Mesenchymal stem cell (in vitro differentiated cells and primary cell): ENCODE data around the gene LONRF3.

ENCODE experiments used
- DNase-seq: peaks from one replicate; pipeline ENCODE4 v3.0.0-alpha.2; 2013
- H2AFZ ChIP-seq: one replicate; pipeline ENCODE4 v1.6.1; 2013; ENCODE audit warnings: low read depth, mild to moderate bottlenecking, control low read depth, inconsistent platforms, low read length, moderate library complexity
- H2AK5ac ChIP-seq: 2 replicates; pipeline ENCODE4 v1.6.1; 2013; ENCODE audit warnings: low read length, moderate library complexity, mild to moderate bottlenecking, inconsistent platforms; ENCODE audit not compliant: severe bottlenecking
- H2BK120ac ChIP-seq: one replicate; pipeline ENCODE4 v1.6.1; 2013; ENCODE audit warnings: low read depth, mild to moderate bottlenecking, inconsistent platforms, low read length, moderate library complexity
- H2BK12ac ChIP-seq, 2 experiments: one replicate each; pipeline ENCODE4 v1.6.1; 2013; ENCODE audit warnings: inconsistent platforms in 2 of 2, low read length in 2 of 2, mild to moderate bottlenecking in 2 of 2, moderate library complexity in 2 of 2, control low read depth in 1 of 2
- H2BK15ac ChIP-seq: one replicate; pipeline ENCODE4 v1.6.1; 2013; ENCODE audit warnings: mild to moderate bottlenecking, low read depth, inconsistent platforms; ENCODE audit not compliant: poor library complexity, severe bottlenecking
- H2BK5ac ChIP-seq: 2 replicates; pipeline ENCODE4 v1.6.1; 2013; ENCODE audit warnings: low read depth, mild to moderate bottlenecking, low read length, control low read depth, inconsistent platforms; ENCODE audit not compliant: poor library complexity, severe bottlenecking
- H3K14ac ChIP-seq, 2 experiments: one replicate each; pipeline ENCODE4 v1.6.1; 2013; ENCODE audit warnings: inconsistent platforms in 2 of 2, low read length in 2 of 2, control low read depth in 1 of 2, mild to moderate bottlenecking in 1 of 2, moderate library complexity in 1 of 2
- H3K18ac ChIP-seq, 2 experiments: one replicate each; pipeline ENCODE4 v1.6.1; 2013; ENCODE audit warnings: inconsistent platforms in 2 of 2, low read length in 2 of 2, control low read depth in 1 of 2, low read depth in 1 of 2, mild to moderate bottlenecking in 1 of 2
- H3K23ac ChIP-seq, 2 experiments: one replicate each; pipeline ENCODE4 v1.6.1; 2013; ENCODE audit warnings: inconsistent platforms in 2 of 2, low read length in 2 of 2, mild to moderate bottlenecking in 2 of 2, moderate library complexity in 2 of 2, control low read depth in 1 of 2
- H3K27ac ChIP-seq: 2 replicates; pipeline ENCODE4 v1.5.1; 2013; ENCODE audit warnings: mild to moderate bottlenecking, moderate library complexity, low read length, control low read depth, inconsistent platforms; ENCODE audit not compliant: poor library complexity, severe bottlenecking
- H3K27me3 ChIP-seq, 2 experiments: 2 replicates each; pipeline versions ENCODE4 v1.6.1 to v1.7.0; 2013; ENCODE audit warnings: low read length in 2 of 2, mild to moderate bottlenecking in 2 of 2, moderate library complexity in 2 of 2, control low read depth in 1 of 2, inconsistent platforms in 1 of 2; ENCODE audit not compliant: control insufficient read depth in 1 of 2, insufficient read depth in 1 of 2
- H3K36me3 ChIP-seq, 2 experiments: 2 replicates each; pipeline versions ENCODE4 v1.6.1 to v1.7.0; 2013; ENCODE audit warnings: low read length in 2 of 2, control low read depth in 1 of 2, inconsistent platforms in 1 of 2, low read depth in 1 of 2, mild to moderate bottlenecking in 1 of 2; ENCODE audit not compliant: insufficient read depth in 2 of 2, control insufficient read depth in 1 of 2
- H3K4ac ChIP-seq, 2 experiments: one replicate each; pipeline ENCODE4 v1.6.1; 2013; ENCODE audit warnings: inconsistent platforms in 2 of 2, low read length in 2 of 2, mild to moderate bottlenecking in 2 of 2, moderate library complexity in 2 of 2, control low read depth in 1 of 2, low read depth in 1 of 2
- H3K4me1 ChIP-seq: 2 replicates; pipeline ENCODE4 v1.6.1; 2013; ENCODE audit warnings: low read depth, low read length, control low read depth; ENCODE audit not compliant: control insufficient read depth, insufficient read depth
- H3K4me2 ChIP-seq: 2 replicates; pipeline ENCODE4 v1.6.1; 2013; ENCODE audit warnings: low read length, mild to moderate bottlenecking, inconsistent platforms; ENCODE audit not compliant: poor library complexity, severe bottlenecking
- H3K4me3 ChIP-seq, 2 experiments: 2 replicates each; pipeline versions ENCODE4 v1.5.1 to v1.7.0; 2013; ENCODE audit warnings: low read length in 2 of 2, mild to moderate bottlenecking in 2 of 2, control low read depth in 1 of 2, low read depth in 1 of 2; ENCODE audit not compliant: insufficient read depth in 1 of 2
- H3K79me1 ChIP-seq: replicated peaks from 2 replicates; pipeline ENCODE4 v1.6.1; 2013; ENCODE audit warnings: mild to moderate bottlenecking, control low read depth, low read length, inconsistent platforms; ENCODE audit not compliant: poor library complexity, severe bottlenecking
- H3K9ac ChIP-seq: 2 replicates; pipeline ENCODE4 v1.7.0; 2013; ENCODE audit warnings: mild to moderate bottlenecking, low read length, moderate library complexity
- H3K9me3 ChIP-seq: 2 replicates; pipeline ENCODE4 v1.7.0; 2013; ENCODE audit warnings: mild to moderate bottlenecking, low read length; ENCODE audit not compliant: control insufficient read depth
- H4K8ac ChIP-seq: one replicate; pipeline ENCODE4 v1.6.1; 2013; ENCODE audit warnings: inconsistent platforms, mild to moderate bottlenecking, low read length, moderate library complexity
- H4K91ac ChIP-seq: one replicate; pipeline ENCODE4 v1.6.1; 2013; ENCODE audit warnings: mild to moderate bottlenecking, low read length, inconsistent platforms
- WGBS: methylation state at CpG from one replicate; pipeline ENCODE4 v1.1.7; 2013; ENCODE audit warnings: mixed read lengths; 5-methylcytosine and 5-hydroxymethylcytosine counted together

LONRF3 gene

DNA sequence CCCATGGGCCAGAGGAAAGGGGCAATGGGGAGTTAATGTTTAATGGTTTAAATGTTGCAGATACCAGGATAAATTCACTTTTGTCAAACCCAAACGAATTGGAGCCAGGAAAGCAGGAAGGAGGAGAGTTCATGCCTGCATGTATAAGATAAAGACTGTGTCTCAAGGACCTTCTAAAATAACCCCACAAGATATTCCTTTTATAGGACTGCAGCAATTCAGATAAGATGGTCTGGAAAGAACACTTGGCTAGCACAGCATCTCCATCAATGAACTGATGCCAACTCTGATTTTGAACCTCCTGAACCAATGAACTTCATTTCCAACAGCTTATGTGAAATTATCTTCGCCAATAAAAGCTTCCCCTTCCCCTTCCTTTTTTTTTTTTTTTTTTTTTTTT, 31.3 kb upstream of the LONRF3 start:
- Histone ChIP-seq H2AFZ (no peak overlapping the region), H3K4ac (no peak overlapping the region), H3K36me3 (no peaks in the 10 kb centered on the region), H2BK5ac (no peak overlapping the region), H2BK120ac (no peak overlapping the region), H3K4me2 (no peak overlapping the region), H3K9me3 (no peaks in the 10 kb centered on the region), H2BK12ac (no peak overlapping the region), H3K18ac (no peak overlapping the region), H3K27me3 (peaks cover 0 to 18% of the 10 kb centered on the region in 2 experiments), H3K4me1 (no peaks in the 10 kb centered on the region), H2BK15ac (no peak overlapping the region), H3K27ac (no peak overlapping the region), H4K91ac (no peak overlapping the region), H3K14ac (no peak overlapping the region), H3K4me3 (no peak overlapping the region), H2AK5ac (no peak overlapping the region), H3K79me1 (no peaks in the 10 kb centered on the region), H4K8ac (no peak overlapping the region), H3K23ac (no peak overlapping the region), H3K9ac (no peak overlapping the region)
- 0% methylated on average over 1 of the region's 2 CpGs for WGBS
- DNase-seq, result no peak

DNA sequence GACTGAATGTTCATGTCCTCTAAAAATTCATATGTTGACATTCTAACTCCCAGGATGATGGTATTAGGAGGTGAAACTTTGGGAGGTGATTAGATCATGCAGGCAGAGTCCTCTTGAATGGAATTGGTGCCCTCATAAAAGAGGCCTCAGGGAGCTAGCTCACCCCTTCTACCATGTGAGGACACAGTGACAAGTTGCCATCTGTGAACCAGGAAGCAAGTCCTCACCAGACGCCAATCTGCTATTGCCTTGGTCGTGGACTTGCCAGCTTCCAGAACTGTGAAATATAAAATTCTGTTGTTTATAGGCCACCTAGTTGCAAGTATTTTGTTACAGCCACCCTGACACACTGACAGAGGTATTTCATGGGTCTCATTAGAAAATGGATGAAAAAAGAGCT, 28.5 kb upstream of the LONRF3 start:
- H2AK5ac ChIP-seq, result no peak overlapping the region
- H4K8ac ChIP-seq, result no peak overlapping the region
- no peak overlapping the region for H2AFZ ChIP-seq
- no peak for DNase-seq
- H3K23ac ChIP-seq, result no peak overlapping the region
- H3K9me3 ChIP-seq, result no peaks in the 10 kb centered on the region
- peak overlapping the region; percentile 32 for H3K9ac ChIP-seq
- no peak overlapping the region for H2BK5ac ChIP-seq
- 20% methylated on average over 1 of the region's 2 CpGs for whole genome bisulfite sequencing
- no peak overlapping the region for H2BK15ac ChIP-seq
- H3K36me3 ChIP-seq, result no peaks in the 10 kb centered on the region
- H4K91ac ChIP-seq, result no peak overlapping the region
- no peaks in the 10 kb centered on the region for H3K4me1 ChIP-seq
- H3K4ac ChIP-seq, result no peak overlapping the region
- H3K27me3 ChIP-seq, result peaks cover 0 to 24% of the 10 kb centered on the region in 2 experiments
- H3K4me3 ChIP-seq, result no peak overlapping the region
- H2BK120ac ChIP-seq, result no peak overlapping the region
- H2BK12ac ChIP-seq, result no peak overlapping the region
- no peak overlapping the region for H3K4me2 ChIP-seq
- no peak overlapping the region for H3K18ac ChIP-seq
- H3K14ac ChIP-seq, result no peak overlapping the region
- H3K27ac ChIP-seq, result no peak overlapping the region
- no peaks in the 10 kb centered on the region for H3K79me1 ChIP-seq

DNA sequence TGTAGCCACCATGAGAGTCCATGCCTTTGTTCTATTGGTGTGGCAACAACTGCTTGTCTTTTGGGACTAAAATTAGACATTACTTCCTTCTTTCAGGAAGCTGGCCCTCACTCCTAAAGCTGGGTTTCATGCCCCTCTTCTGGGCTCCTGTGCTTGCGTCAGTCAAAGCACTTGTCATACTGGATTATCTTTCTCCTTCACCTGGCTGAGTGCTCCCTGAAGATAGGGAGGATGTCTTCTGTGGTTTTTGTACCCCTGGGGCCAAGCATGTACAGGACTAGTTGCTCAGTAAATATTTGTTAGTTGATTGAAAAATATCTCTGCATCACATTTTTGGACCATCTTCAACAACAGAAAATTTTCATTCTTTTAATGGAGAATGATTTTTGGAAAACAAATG, 26.1 kb upstream of the LONRF3 start:
- Histone ChIP-seq H3K4me2 (no peak overlapping the region), H3K4me3 (no peak overlapping the region), H2BK5ac (no peak overlapping the region), H2BK15ac (no peak overlapping the region), H3K4me1 (no peaks in the 10 kb centered on the region), H4K8ac (no peak overlapping the region), H3K36me3 (no peaks in the 10 kb centered on the region), H3K79me1 (no peaks in the 10 kb centered on the region), H3K9ac (no peak overlapping the region), H3K27me3 (peaks cover 0 to 17% of the 10 kb centered on the region in 2 experiments), H3K23ac (no peak overlapping the region), H3K27ac (no peak overlapping the region), H3K18ac (no peak overlapping the region), H2BK120ac (no peak overlapping the region), H4K91ac (no peak overlapping the region), H2AK5ac (no peak overlapping the region), H2BK12ac (no peak overlapping the region), H2AFZ (no peak overlapping the region), H3K14ac (no peak overlapping the region), H3K4ac (no peak overlapping the region), H3K9me3 (no peaks in the 10 kb centered on the region)
- no CpG with 5 or more reads among the region's 1 CpG for WGBS
- DNase-seq, result no peak

DNA sequence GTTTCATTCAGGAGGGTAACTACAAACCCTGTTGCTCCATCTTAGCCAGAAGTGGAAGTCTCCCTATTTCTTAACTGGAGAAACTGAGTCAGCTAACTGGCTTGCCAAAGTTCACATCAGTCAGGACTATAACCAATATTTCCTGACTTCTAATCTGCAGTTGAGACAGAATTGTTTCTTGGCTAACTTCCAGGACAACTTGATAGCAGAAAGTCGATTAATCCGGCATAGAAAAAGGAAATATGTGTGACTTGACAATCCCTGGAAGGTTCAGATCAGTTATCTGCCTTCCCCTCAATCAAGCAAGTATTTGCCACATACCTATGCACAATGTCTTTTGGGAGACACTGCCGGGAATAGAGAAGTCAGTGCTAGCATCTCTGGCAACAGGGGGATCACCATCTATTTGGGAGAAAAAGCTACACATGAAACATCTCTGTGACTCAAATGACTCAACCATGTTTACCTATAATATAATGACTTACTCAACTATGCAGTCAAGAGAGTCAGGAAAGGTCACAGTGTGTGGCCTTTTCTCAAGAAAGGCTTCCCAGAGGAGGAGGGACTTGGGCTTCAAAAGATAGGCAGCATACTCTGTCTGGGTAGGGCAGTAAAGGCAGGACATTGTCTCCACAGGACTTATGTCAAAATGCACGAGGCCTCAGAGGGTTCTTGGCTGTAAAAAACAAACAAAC, 12.4 kb upstream of the LONRF3 start:
- Histone ChIP-seq H2AK5ac (no peak overlapping the region), H3K9me3 (no peaks in the 10 kb centered on the region), H2BK5ac (no peak overlapping the region), H3K36me3 (no peaks in the 10 kb centered on the region), H2BK15ac (no peak overlapping the region), H3K4me2 (no peak overlapping the region), H3K23ac (no peak overlapping the region), H2AFZ (no peak overlapping the region), H2BK120ac (no peak overlapping the region), H3K4ac (no peak overlapping the region), H3K9ac (no peak overlapping the region), H4K8ac (no peak overlapping the region), H3K4me1 (no peaks in the 10 kb centered on the region), H3K14ac (no peak overlapping the region), H3K79me1 (no peaks in the 10 kb centered on the region), H3K27me3 (peaks cover 0 to 36% of the 10 kb centered on the region in 2 experiments), H3K27ac (no peak overlapping the region), H3K18ac (no peak overlapping the region), H3K4me3 (no peak overlapping the region), H4K91ac (no peak overlapping the region), H2BK12ac (no peak overlapping the region)
- no peak for DNase-seq
- 88% methylated on average over 1 of the region's 4 CpGs for WGBS
